HEK293T (cell line): Measurements from ENCODE around the gene CEACAM6.
"Not testable (repeated sequence)": the region's sequence is repeated elsewhere in the genome, so short reads cannot be mapped to it uniquely, and the experiment has no call there.

Experiments used
- CTCF ChIA-PET: fragments of 350-600 bp; formaldehyde crosslinking; extraction: SDS; loops from one replicate; lab custom pipeline; 2021; ENCODE audit warnings: antibody characterized with exemption, inconsistent platforms; lab: Yijun Ruan, JAX
- POLR2A ChIA-PET: fragments of 350-600 bp; formaldehyde crosslinking; extraction: SDS; loops from one replicate; lab custom pipeline; 2020; ENCODE audit warnings: antibody characterized with exemption, inconsistent platforms; lab: Yijun Ruan, JAX
- DNase-seq: peaks from one replicate; pipeline ENCODE4 v3.0.0; 2012; ENCODE audit warnings: mixed read lengths; ENCODE audit errors: extremely low spot score
- ARNT ChIP-seq: fragments of 450-650 bp; IDR thresholded peaks from 2 replicates; pipeline ENCODE4 v1.6.1; 2017; ENCODE audit warnings: mild to moderate bottlenecking
- BHLHE40 ChIP-seq: fragments of 450-650 bp; IDR thresholded peaks from 2 replicates; pipeline ENCODE4 v1.6.1; 2016; ENCODE audit warnings: mild to moderate bottlenecking, moderate library complexity, borderline replicate concordance
- CTBP1 ChIP-seq: fragments of 450-650 bp; IDR thresholded peaks from 2 replicates; pipeline ENCODE4 v1.6.1; 2016; ENCODE audit warnings: borderline replicate concordance
- ELF4 ChIP-seq: fragments of 450-650 bp; IDR thresholded peaks from 2 replicates; pipeline ENCODE4 v1.6.1; 2017; ENCODE audit warnings: antibody characterized with exemption
- FOXA1 ChIP-seq: fragments of 450-650 bp; IDR thresholded peaks from 2 replicates; pipeline ENCODE4 v1.6.1; 2016; ENCODE audit warnings: mild to moderate bottlenecking
- FOXK2 ChIP-seq: fragments of 450-650 bp; IDR thresholded peaks from 2 replicates; pipeline ENCODE4 v1.6.1; 2016; ENCODE audit warnings: mild to moderate bottlenecking
- FOXM1 ChIP-seq: fragments of 450-650 bp; IDR thresholded peaks from 2 replicates; pipeline ENCODE4 v1.6.1; 2017; ENCODE audit warnings: mild to moderate bottlenecking, borderline replicate concordance
- HDGF ChIP-seq: fragments of 450-650 bp; IDR thresholded peaks from 2 replicates; pipeline ENCODE4 v1.6.1; 2017; ENCODE audit warnings: antibody characterized with exemption, borderline replicate concordance
- L3MBTL2 ChIP-seq: fragments of 450-650 bp; conservative IDR thresholded peaks from 2 replicates; pipeline ENCODE4 v1.6.1; 2016; ENCODE audit warnings: mild to moderate bottlenecking
- LEF1 ChIP-seq: fragments of 450-650 bp; IDR thresholded peaks from 2 replicates; pipeline ENCODE4 v1.6.1; 2017; ENCODE audit warnings: mild to moderate bottlenecking, borderline replicate concordance
- NFRKB ChIP-seq: fragments of 450-650 bp; IDR thresholded peaks from 2 replicates; pipeline ENCODE4 v1.6.1; 2016; ENCODE audit warnings: mild to moderate bottlenecking, moderate library complexity
- SP1 ChIP-seq: fragments of 450-650 bp; IDR thresholded peaks from 2 replicates; pipeline ENCODE4 v1.6.1; 2017
- SUZ12 ChIP-seq: fragments of 450-650 bp; IDR thresholded peaks from 2 replicates; pipeline ENCODE4 v1.6.1; 2016; ENCODE audit warnings: mild to moderate bottlenecking
- TARDBP ChIP-seq: fragments of 450-650 bp; IDR thresholded peaks from 2 replicates; pipeline ENCODE4 v1.6.1; 2016
- ZNF384 ChIP-seq: fragments of 450-650 bp; IDR thresholded peaks from 2 replicates; pipeline ENCODE4 v1.6.1; 2016
- TF ChIP-seq, protein P1 (sequence below): fragments of 450-650 bp; IDR thresholded peaks from 2 replicates; pipeline ENCODE4 v1.6.1; 2016

Gene CEACAM6

DNA sequence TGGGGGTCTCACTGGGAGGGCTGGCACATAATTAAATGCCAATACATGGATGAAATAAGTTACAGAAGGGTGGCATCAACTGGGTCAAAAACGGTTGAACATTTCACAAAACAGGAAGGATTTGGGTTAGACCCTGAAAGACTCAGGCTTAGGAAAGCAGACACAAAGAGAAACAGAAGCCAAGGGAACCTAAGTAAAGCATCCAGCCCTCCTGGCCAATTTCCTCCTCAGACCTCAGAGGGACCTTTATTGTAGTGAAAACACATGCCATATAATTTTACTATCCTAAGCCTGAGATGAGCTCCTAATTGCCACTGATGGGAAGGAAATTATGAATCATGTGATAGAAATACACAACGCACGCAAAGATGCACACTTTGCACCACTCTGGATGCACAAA is 29.0 kb downstream of the CEACAM6 start:
- ChIA-PET CTCF (interaction anchor here (1.0 to 1.9 kb wide), 2 partner anchors 9 to 33 kb away, joined by 3 to 5 read pairs; no protein-coding TSS in a partner anchor), POLR2A (no interaction called here)
- TF ChIP-seq ZNF384 (no peak), FOXK2 (no peak), FOXM1 (no peak), BHLHE40 (no peak), ELF4 (no peak), HDGF (no peak), FOXA1 (no peak), L3MBTL2 (no peak), LEF1 (no peak), CTBP1 (no peak), SP1 (no peak), ARNT (no peak), NFRKB (no peak), TARDBP (no peak), SUZ12 (no peak)
- TF ChIP-seq, protein P1, sequence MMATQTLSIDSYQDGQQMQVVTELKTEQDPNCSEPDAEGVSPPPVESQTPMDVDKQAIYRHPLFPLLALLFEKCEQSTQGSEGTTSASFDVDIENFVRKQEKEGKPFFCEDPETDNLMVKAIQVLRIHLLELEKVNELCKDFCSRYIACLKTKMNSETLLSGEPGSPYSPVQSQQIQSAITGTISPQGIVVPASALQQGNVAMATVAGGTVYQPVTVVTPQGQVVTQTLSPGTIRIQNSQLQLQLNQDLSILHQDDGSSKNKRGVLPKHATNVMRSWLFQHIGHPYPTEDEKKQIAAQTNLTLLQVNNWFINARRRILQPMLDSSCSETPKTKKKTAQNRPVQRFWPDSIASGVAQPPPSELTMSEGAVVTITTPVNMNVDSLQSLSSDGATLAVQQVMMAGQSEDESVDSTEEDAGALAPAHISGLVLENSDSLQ, result no peak
- no peak for DNase-seq

DNA sequence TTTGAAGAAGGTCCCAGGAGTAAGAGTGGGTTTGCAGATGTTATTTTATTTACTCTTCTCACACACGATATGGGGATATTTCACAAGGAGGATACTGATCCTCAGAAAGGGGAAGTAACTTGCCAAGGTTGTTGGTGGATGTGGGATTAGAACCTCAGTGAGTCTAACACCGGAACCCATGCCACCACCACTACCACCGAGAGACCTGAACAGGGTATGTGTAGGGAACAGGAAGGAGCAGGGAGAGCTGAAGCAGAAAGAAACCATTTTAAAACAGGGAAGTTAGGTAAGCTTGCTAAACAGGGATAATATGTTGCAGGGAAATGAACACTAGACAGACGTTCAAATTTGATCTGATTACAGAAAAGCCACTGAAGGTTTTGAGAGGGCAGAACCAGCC is 29.4 kb downstream of the CEACAM6 start:
- no peak for TF ChIP-seq CTBP1
- TF ChIP-seq L3MBTL2, result no peak
- no peak for TF ChIP-seq FOXA1
- TF ChIP-seq, protein P1, result no peak
- no peak for TF ChIP-seq NFRKB
- ChIA-PET POLR2A (no interaction called here), CTCF (interaction anchor here (0.7 to 1.9 kb wide), 6 partner anchors 8 to 346 kb away, joined by 3 to 9 read pairs (median 3); no protein-coding TSS in a partner anchor)
- no peak for DNase-seq

DNA sequence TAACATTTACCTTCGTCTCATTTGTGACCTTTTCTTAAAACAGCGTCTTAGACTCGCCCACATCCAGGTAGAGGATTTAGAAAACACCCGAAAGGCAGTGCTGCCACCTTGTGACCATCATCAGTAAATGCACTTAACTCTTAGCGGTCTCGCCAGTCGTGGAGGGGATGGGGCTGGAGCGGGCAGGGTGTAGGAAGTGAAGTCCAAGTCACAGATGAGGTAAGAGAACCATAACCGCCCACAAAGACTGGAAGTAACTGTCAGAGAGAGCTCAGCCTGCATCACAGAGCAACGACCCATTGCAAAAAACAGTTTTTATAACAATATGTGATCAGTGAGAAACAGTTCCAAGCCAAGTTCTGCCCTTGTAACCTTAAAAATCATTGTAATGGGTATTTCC is 30.3 kb downstream of the CEACAM6 start:
- DNase-seq, result peak; percentile 79
- CTCF ChIA-PET, result interaction anchor here (0.6 to 1.9 kb wide), 6 partner anchors 10 to 347 kb away, joined by 3 to 9 read pairs (median 4); no protein-coding TSS in a partner anchor
- POLR2A ChIA-PET, result no interaction called here

DNA sequence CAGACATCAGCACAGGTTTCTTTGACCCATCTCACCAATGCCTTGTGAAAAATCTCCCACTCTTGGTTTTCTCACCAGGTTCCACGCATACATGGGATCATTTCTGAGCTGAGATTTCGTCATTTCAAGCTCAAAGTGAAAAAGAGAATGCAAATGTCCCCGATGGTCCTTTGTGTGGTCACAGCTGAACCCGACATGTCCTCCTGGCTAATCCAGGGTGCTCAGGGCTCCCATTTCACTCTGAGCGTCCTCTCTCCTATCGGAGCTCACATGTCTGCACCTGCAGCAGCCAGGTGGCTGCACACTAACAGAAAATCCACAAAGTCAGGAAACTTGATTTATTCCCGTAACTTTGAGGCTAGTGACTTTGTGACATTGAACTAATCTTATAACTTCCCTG is 31.7 kb downstream of the CEACAM6 start:
- POLR2A ChIA-PET, result no interaction called here
- DNase-seq, result no peak
- no peak for TF ChIP-seq SP1
- TF ChIP-seq FOXA1, result no peak
- no peak for TF ChIP-seq ZNF384
- TF ChIP-seq BHLHE40, result no peak
- no peak for TF ChIP-seq ARNT
- TF ChIP-seq LEF1, result no peak
- TF ChIP-seq CTBP1, result no peak
- no peak for TF ChIP-seq TARDBP
- TF ChIP-seq SUZ12, result no peak
- TF ChIP-seq L3MBTL2, result no peak
- TF ChIP-seq FOXM1, result no peak
- no peak for TF ChIP-seq FOXK2
- TF ChIP-seq, protein P1, result no peak
- TF ChIP-seq ELF4, result no peak
- CTCF ChIA-PET, result interaction anchor here (0.9 kb wide), 1 partner anchor 34 kb away, joined by 3 read pairs; no protein-coding TSS in a partner anchor

More for the DNA sequence above, 30.3 kb downstream of the CEACAM6 start:
- TF ChIP-seq ELF4, result no peak
- no peak for TF ChIP-seq FOXA1
- TF ChIP-seq FOXM1, result no peak
- no peak for TF ChIP-seq L3MBTL2
- TF ChIP-seq FOXK2, result no peak
- no peak for TF ChIP-seq HDGF
- TF ChIP-seq ZNF384, result no peak
- TF ChIP-seq ARNT, result no peak
- TF ChIP-seq SUZ12, result no peak
- no peak for TF ChIP-seq BHLHE40

DNA sequence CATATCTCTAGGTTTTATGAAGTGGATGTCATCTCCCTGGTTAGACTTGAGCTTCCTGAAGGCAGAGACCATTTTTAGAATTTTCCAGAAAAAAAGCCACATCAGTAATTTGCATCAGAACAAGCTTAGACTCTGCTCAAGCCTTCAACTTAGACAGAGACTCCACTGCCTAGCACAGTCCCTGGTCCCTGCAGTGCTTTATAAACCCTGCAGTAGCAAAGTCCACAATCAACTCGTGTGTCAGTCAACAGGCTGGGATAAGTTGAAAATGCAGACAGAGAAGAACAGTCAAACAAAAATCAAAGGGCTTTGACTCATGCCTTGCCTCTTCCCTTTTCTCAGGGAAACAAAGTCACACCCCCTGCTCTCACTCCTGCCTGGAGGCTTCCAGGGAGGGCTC is 33.2 kb downstream of the CEACAM6 start:
- DNase-seq, POLR2A ChIA-PET: not testable (repeated sequence)

DNA sequence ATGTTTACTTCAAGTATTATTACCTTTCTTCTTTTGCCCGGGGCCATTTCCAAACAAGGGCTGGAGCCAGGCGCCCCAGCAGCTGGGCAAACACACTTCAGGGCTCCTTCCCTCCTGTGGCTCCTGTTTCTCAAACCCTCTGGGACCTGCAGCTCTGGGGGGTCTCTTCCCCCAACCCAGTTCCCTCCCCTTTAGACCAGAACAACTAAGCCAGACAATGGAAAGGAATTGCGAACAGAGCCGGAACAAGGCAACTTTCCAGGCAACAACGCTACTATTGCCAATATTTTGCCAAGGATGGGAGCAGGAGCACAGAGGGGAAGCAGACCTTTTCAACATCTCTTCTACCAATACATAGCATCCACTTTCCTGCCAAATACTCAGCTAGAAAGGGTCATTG is 33.7 kb downstream of the CEACAM6 start:
- DNase-seq, POLR2A ChIA-PET, CTCF ChIA-PET: not testable (repeated sequence)

More for the DNA sequence above, 33.2 kb downstream of the CEACAM6 start:
- CTCF ChIA-PET, result not testable (repeated sequence)
